HEK293 (cell line): ENCODE results near the gene SELENOT.

Experiments
- CTCF ChIA-PET: fragments of 350-600 bp; formaldehyde crosslinking; extraction: SDS; loops from one replicate; lab custom pipeline; 2021; ENCODE audit warnings: antibody characterized with exemption; lab: Yijun Ruan, JAX
- POLR2A ChIA-PET: fragments of 300-600 bp; formaldehyde crosslinking; extraction: SDS; loops from one replicate; lab custom pipeline; 2020; ENCODE audit warnings: antibody characterized with exemption, inconsistent platforms; lab: Yijun Ruan, JAX
- H3K27ac ChIP-seq: fragments of 200-500 bp; sonication (Bioruptor generic); 2 replicates; pipeline ENCODE4 v1.5.1; 2014; ENCODE audit warnings: low read depth, low read length, control low read depth, inconsistent platforms; ENCODE audit errors: extremely low read depth
- H3K36me3 ChIP-seq, 2 experiments: fragments of 200-500 bp in 1 of 2; sonication (Bioruptor generic) in 1 of 2; 1 replicate in 1 of 2; 2 replicates in 1 of 2; pipeline ENCODE4 v1.5.1; 2014 to 2017; ENCODE audit warnings: inconsistent platforms in 2 of 2, low read length in 2 of 2; ENCODE audit not compliant: control insufficient read depth in 2 of 2, insufficient read depth in 1 of 2
- H3K4me1 ChIP-seq: fragments of 200-500 bp; sonication (Bioruptor generic); 2 replicates; pipeline ENCODE4 v1.5.1; 2014; ENCODE audit warnings: mild to moderate bottlenecking, low read length, inconsistent platforms; ENCODE audit not compliant: control insufficient read depth, insufficient read depth
- H3K4me3 ChIP-seq: 2 replicates; pipeline ENCODE4 v1.5.1; 2011; ENCODE audit warnings: low read depth, mild to moderate bottlenecking, control low read depth, low read length, moderate library complexity
- H3K9me3 ChIP-seq: fragments of 200-500 bp; sonication (Bioruptor generic); 2 replicates; pipeline ENCODE4 v1.5.1; 2014; ENCODE audit warnings: low read depth, low read length, inconsistent platforms; ENCODE audit not compliant: control insufficient read depth, insufficient read depth
- BCL11A ChIP-seq: fragments of 450-650 bp; formaldehyde crosslinking; IDR thresholded peaks from 2 replicates; pipeline ENCODE4 v1.5.1; 2016; ENCODE audit warnings: low read depth, missing biosample characterization, missing genetic modification characterization
- EGR2 ChIP-seq: fragments of 450-650 bp; formaldehyde crosslinking; IDR thresholded peaks from 2 replicates; pipeline ENCODE4 v1.5.1; 2016; ENCODE audit warnings: low read depth, missing biosample characterization, missing genetic modification characterization
- GLI4 ChIP-seq: fragments of 450-650 bp; formaldehyde crosslinking; IDR thresholded peaks from 2 replicates; pipeline ENCODE4 v1.5.1; 2016; ENCODE audit warnings: missing biosample characterization, missing genetic modification characterization
- HOXC10 ChIP-seq: sonication (generic); formaldehyde crosslinking; IDR thresholded peaks from 2 replicates; pipeline ENCODE4 v1.8.1; 2023; ENCODE audit warnings: mild to moderate bottlenecking, missing genetic modification reagents
- KLF8 ChIP-seq: fragments of 450-650 bp; formaldehyde crosslinking; IDR thresholded peaks from 2 replicates; pipeline ENCODE4 v1.5.1; 2016; ENCODE audit warnings: missing biosample characterization, missing genetic modification characterization
- SCRT1 ChIP-seq: fragments of 450-650 bp; formaldehyde crosslinking; IDR thresholded peaks from 2 replicates; pipeline ENCODE4 v1.5.1; 2016; ENCODE audit warnings: missing biosample characterization, missing genetic modification characterization, borderline replicate concordance
- SCRT2 ChIP-seq: fragments of 450-650 bp; formaldehyde crosslinking; IDR thresholded peaks from 2 replicates; pipeline ENCODE4 v1.5.1; 2016; ENCODE audit warnings: missing biosample characterization, missing genetic modification characterization
- SETDB1 ChIP-seq: IDR thresholded peaks from one replicate; pipeline ENCODE4 v1.6.1; 2017; ENCODE audit warnings: mild to moderate bottlenecking, low read length, moderate library complexity, mixed read lengths; ENCODE audit not compliant: insufficient read length
- ZNF140 ChIP-seq: fragments of 450-650 bp; formaldehyde crosslinking; IDR thresholded peaks from 2 replicates; pipeline ENCODE4 v1.5.1; 2016; ENCODE audit warnings: missing biosample characterization, missing genetic modification characterization
- ZNF146 ChIP-seq: fragments of 450-650 bp; formaldehyde crosslinking; IDR thresholded peaks from 2 replicates; pipeline ENCODE4 v1.5.1; 2016; ENCODE audit warnings: missing biosample characterization, missing genetic modification characterization
- ZNF157 ChIP-seq: fragments of 450-650 bp; formaldehyde crosslinking; IDR thresholded peaks from 2 replicates; pipeline ENCODE4 v1.5.1; 2016; ENCODE audit warnings: missing biosample characterization, missing genetic modification characterization
- ZNF239 ChIP-seq: fragments of 450-650 bp; formaldehyde crosslinking; IDR thresholded peaks from 2 replicates; pipeline ENCODE4 v1.5.1; 2016; ENCODE audit warnings: missing biosample characterization, missing genetic modification characterization
- ZNF302 ChIP-seq: fragments of 450-650 bp; formaldehyde crosslinking; IDR thresholded peaks from 2 replicates; pipeline ENCODE4 v1.5.1; 2016; ENCODE audit warnings: missing biosample characterization, missing genetic modification characterization, low read depth
- ZNF354C ChIP-seq: fragments of 450-650 bp; formaldehyde crosslinking; IDR thresholded peaks from 2 replicates; pipeline ENCODE4 v1.5.1; 2016; ENCODE audit warnings: missing biosample characterization, missing genetic modification characterization, low read depth, borderline replicate concordance
- ZNF366 ChIP-seq: fragments of 450-650 bp; formaldehyde crosslinking; conservative IDR thresholded peaks from 2 replicates; pipeline ENCODE4 v1.5.1; 2016; ENCODE audit warnings: missing biosample characterization, missing genetic modification characterization
- ZNF473 ChIP-seq: fragments of 450-650 bp; formaldehyde crosslinking; IDR thresholded peaks from 2 replicates; pipeline ENCODE4 v1.5.1; 2017; ENCODE audit warnings: missing biosample characterization, missing genetic modification characterization
- ZNF561 ChIP-seq: fragments of 450-650 bp; IDR thresholded peaks from 2 replicates; pipeline ENCODE4 v1.5.1; 2018; ENCODE audit warnings: missing biosample characterization, missing genetic modification characterization, borderline replicate concordance
- ZNF571 ChIP-seq: fragments of 450-650 bp; formaldehyde crosslinking; IDR thresholded peaks from 2 replicates; pipeline ENCODE4 v1.5.0; 2017; ENCODE audit warnings: missing biosample characterization, missing genetic modification characterization
- ZNF600 ChIP-seq: fragments of 450-650 bp; formaldehyde crosslinking; IDR thresholded peaks from 2 replicates; pipeline ENCODE4 v1.5.1; 2016; ENCODE audit warnings: missing biosample characterization, missing genetic modification characterization
- ZNF623 ChIP-seq: fragments of 450-650 bp; formaldehyde crosslinking; IDR thresholded peaks from 2 replicates; pipeline ENCODE4 v1.5.1; 2016; ENCODE audit warnings: missing biosample characterization, missing genetic modification characterization
- ZNF654 ChIP-seq: fragments of 450-650 bp; formaldehyde crosslinking; IDR thresholded peaks from 2 replicates; pipeline ENCODE4 v1.5.1; 2016; ENCODE audit warnings: low read depth, missing biosample characterization, missing genetic modification characterization
- ZNF76 ChIP-seq: fragments of 450-650 bp; formaldehyde crosslinking; IDR thresholded peaks from 2 replicates; pipeline ENCODE4; 2016; ENCODE audit warnings: low read depth, missing biosample characterization, missing genetic modification characterization, borderline replicate concordance
- ZNF785 ChIP-seq: fragments of 450-650 bp; formaldehyde crosslinking; IDR thresholded peaks from 2 replicates; pipeline ENCODE4 v1.5.1; 2016; ENCODE audit warnings: missing biosample characterization, missing genetic modification characterization
- ZNF791 ChIP-seq: fragments of 450-650 bp; formaldehyde crosslinking; IDR thresholded peaks from 2 replicates; pipeline ENCODE4 v1.5.1; 2016; ENCODE audit warnings: missing biosample characterization, missing genetic modification characterization
- TF ChIP-seq, protein P1 (sequence below): fragments of 450-650 bp; formaldehyde crosslinking; IDR thresholded peaks from 2 replicates; pipeline ENCODE4 v1.5.1; 2016; ENCODE audit warnings: missing biosample characterization, missing genetic modification characterization
- TF ChIP-seq, protein P2 (sequence below): fragments of 450-650 bp; formaldehyde crosslinking; IDR thresholded peaks from 2 replicates; pipeline ENCODE4 v1.5.1; 2016; ENCODE audit warnings: missing biosample characterization, missing genetic modification characterization

SELENOT gene

DNA sequence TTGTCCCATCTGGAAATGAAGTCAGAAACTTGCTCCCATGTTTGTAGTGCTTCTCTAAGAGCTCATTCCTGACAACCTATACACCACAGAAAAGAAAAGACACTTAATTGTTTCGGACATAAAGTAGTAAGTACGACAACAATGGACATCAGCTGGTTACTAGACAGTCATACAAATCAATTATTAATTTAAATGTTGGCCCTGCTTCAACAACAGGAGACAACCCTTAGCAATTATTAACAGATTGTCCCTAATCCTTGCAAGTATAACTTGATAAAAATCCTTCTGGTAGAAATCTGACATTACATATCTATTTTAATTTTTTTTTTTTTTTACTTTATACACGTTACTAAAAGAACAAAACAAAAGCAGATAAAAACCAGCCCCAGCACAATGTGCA lies 70.8 kb downstream of the SELENOT start:
- ChIA-PET POLR2A (no interaction called here), CTCF (interaction anchor here (0.7 kb wide), 1 partner anchor 554 kb away, joined by 3 read pairs; no protein-coding TSS in a partner anchor)
- Histone ChIP-seq H3K9me3 (no peaks in the 10 kb centered on the region), H3K4me1 (no peaks in the 10 kb centered on the region), H3K36me3 (no peaks in the 10 kb centered on the region), H3K27ac (no peak overlapping the region), H3K4me3 (no peak overlapping the region)
- TF ChIP-seq ZNF600 (tag by site-specific recombination) (no peak), ZNF140 (tag by site-specific recombination) (no peak), ZNF623 (tag by site-specific recombination) (no peak), EGR2 (tag by site-specific recombination) (no peak), ZNF473 (tag by site-specific recombination) (no peak), ZNF366 (no peak), ZNF654 (tag by site-specific recombination) (no peak), ZNF791 (tag by site-specific recombination) (no peak), ZNF76 (tag by site-specific recombination) (no peak), ZNF157 (no peak), ZNF239 (tag by site-specific recombination) (no peak), ZNF146 (tag by site-specific recombination) (no peak), HOXC10 (CRISPR knock-in tag) (no peak), ZNF561 (tag by site-specific recombination) (no peak), GLI4 (no peak), ZNF354C (no peak), BCL11A (tag by site-specific recombination) (no peak), ZNF302 (tag by site-specific recombination) (no peak), ZNF785 (tag by site-specific recombination) (no peak)
- TF ChIP-seq, protein P1, sequence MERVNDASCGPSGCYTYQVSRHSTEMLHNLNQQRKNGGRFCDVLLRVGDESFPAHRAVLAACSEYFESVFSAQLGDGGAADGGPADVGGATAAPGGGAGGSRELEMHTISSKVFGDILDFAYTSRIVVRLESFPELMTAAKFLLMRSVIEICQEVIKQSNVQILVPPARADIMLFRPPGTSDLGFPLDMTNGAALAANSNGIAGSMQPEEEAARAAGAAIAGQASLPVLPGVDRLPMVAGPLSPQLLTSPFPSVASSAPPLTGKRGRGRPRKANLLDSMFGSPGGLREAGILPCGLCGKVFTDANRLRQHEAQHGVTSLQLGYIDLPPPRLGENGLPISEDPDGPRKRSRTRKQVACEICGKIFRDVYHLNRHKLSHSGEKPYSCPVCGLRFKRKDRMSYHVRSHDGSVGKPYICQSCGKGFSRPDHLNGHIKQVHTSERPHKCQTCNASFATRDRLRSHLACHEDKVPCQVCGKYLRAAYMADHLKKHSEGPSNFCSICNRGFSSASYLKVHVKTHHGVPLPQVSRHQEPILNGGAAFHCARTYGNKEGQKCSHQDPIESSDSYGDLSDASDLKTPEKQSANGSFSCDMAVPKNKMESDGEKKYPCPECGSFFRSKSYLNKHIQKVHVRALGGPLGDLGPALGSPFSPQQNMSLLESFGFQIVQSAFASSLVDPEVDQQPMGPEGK (tag by site-specific recombination): no peak

DNA sequence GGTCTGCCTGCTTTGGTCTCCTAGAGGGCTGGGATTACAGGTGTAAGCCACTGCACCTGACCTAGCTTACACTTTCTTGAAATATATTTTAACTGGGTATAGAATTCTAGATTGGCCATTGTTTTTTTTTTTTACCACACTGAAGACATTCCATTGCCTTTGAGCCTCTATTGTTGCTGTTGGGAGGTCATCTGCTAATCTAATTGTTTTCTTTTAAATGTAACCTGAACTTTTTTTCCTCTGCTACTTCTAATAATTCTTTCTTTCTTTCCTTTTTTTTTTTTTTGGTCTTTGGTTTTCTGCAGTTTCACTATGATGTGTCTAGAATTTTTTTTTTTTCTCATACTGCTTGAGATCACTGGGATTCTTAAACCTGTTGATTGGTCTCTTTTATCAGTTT lies 72.5 kb downstream of the SELENOT start:
- TF ChIP-seq, protein P2, sequence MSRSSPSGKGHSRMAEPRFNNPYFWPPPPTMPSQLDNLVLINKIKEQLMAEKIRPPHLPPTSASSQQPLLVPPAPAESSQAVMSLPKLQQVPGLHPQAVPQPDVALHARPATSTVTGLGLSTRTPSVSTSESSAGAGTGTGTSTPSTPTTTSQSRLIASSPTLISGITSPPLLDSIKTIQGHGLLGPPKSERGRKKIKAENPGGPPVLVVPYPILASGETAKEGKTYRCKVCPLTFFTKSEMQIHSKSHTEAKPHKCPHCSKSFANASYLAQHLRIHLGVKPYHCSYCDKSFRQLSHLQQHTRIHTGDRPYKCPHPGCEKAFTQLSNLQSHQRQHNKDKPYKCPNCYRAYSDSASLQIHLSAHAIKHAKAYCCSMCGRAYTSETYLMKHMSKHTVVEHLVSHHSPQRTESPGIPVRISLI (tag by site-specific recombination): peak; percentile 57; the same call in 1 of the 2 replicates
- TF ChIP-seq SCRT1: peak; percentile 83
- peak; percentile 86 for TF ChIP-seq SETDB1
- no peak for TF ChIP-seq ZNF623 (tag by site-specific recombination)
- 0 out of 2 replicates have a peak, but pooled peaks have one; percentile 22 for TF ChIP-seq KLF8 (tag by site-specific recombination)
- no peak for TF ChIP-seq ZNF571 (tag by site-specific recombination)
- peak; percentile 85 for TF ChIP-seq SCRT2 (tag by site-specific recombination)
- Histone ChIP-seq H3K36me3 (no peaks in the 10 kb centered on the region), H3K4me3 (no peak overlapping the region), H3K4me1 (no peaks in the 10 kb centered on the region), H3K9me3 (no peaks in the 10 kb centered on the region), H3K27ac (no peak overlapping the region)
- ChIA-PET CTCF (no interaction called here), POLR2A (no interaction called here)
